ENCODE results near the gene HSP90B1.

The HSP90B1 gene

GRCh38 chr12:103978384-103978982 is 48.3 kb downstream of the HSP90B1 start:
- DNase-seq: no peak

GRCh38 chr12:103986829-103987228 is 56.6 kb downstream of the HSP90B1 start:
- no peak for DNase-seq

- no peak for DNase-seq
Measured at GRCh38 chr12:103994235-103994634, 64.0 kb downstream of the HSP90B1 start.

GRCh38 chr12:103996595-103996994 is 66.4 kb downstream of the HSP90B1 start:
- no peak for DNase-seq

GRCh38 chr12:103997286-103997900 is 67.2 kb downstream of the HSP90B1 start:
- no peak for DNase-seq
